Large intestine (tissue), 3 donors: ENCODE results near the gene SNX24. TPM values are rescaled to one million over a fixed set of nuclear protein-coding genes. Genes with fewer than 3 reads are reported as not detected.

Experiments used
- DNase-seq, 2 donors: peaks; one replicate each; pipeline versions ENCODE4 v3.0.0 to v3.0.0-alpha.2; 2013
- H3K27ac ChIP-seq: one replicate; pipeline ENCODE4 v1.5.1; 2013; ENCODE audit warnings: low read length
- H3K27me3 ChIP-seq: 2 replicates; pipeline ENCODE4 v1.6.1; 2013; ENCODE audit warnings: low read length; ENCODE audit not compliant: control insufficient read depth, insufficient read depth
- H3K36me3 ChIP-seq: 2 replicates; pipeline ENCODE4 v1.6.1; 2013; ENCODE audit warnings: low read length; ENCODE audit not compliant: control insufficient read depth, insufficient read depth
- H3K4me1 ChIP-seq: one replicate; pipeline ENCODE4 v1.6.1; 2013; ENCODE audit warnings: low read length; ENCODE audit not compliant: control insufficient read depth, insufficient read depth
- H3K4me3 ChIP-seq: one replicate; pipeline ENCODE4 v1.5.1; 2013; ENCODE audit warnings: low read length
- H3K9me3 ChIP-seq: one replicate; pipeline ENCODE4 v1.6.1; 2013; ENCODE audit warnings: mild to moderate bottlenecking, low read depth, low read length, moderate library complexity; ENCODE audit not compliant: control insufficient read depth
- WGBS: methylation state at CpG from one replicate; pipeline ENCODE4 v1.1.5; 2013; ENCODE audit warnings: low lambda C conversion rate; ENCODE audit not compliant: insufficient coverage; 5-methylcytosine and 5-hydroxymethylcytosine counted together
- polyA plus RNA-seq: library from polyadenylated mRNA; unstranded; fragments of 120-200 nt; gene quantifications from one replicate; pipeline ENCODE4 v1.2.1, GENCODE V29; 2013

Gene SNX24
- polyA plus RNA-seq, 1 donor = 28.4 TPM

DNA sequence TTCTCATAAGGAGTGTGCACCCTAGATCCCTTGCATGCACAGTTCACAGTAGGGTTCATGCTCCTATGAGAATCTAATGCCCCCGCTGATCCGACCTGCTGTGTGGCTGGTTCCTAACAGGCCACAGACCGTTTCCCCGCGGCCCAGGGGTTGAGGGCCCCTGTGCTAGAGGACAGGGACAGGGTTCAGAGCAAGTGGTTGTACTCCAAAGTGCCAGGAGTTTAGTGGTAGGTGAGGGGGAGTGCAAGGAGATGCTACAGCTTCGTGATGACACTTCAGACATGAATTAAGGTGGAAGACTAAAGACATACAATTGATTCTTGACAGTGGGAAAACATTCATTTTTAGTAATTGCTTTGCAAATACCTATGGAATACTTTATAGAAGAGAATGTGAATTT is 40.5 kb downstream of the SNX24 start:
- Histone ChIP-seq H3K36me3 (no peaks in the 10 kb centered on the region), H3K27me3 (no peaks in the 10 kb centered on the region), H3K9me3 (no peaks in the 10 kb centered on the region), H3K27ac (no peak overlapping the region), H3K4me1 (no peaks in the 10 kb centered on the region), H3K4me3 (no peak overlapping the region)
- no CpG with 5 or more reads among the region's 6 CpGs for WGBS
- no peak for DNase-seq

DNA sequence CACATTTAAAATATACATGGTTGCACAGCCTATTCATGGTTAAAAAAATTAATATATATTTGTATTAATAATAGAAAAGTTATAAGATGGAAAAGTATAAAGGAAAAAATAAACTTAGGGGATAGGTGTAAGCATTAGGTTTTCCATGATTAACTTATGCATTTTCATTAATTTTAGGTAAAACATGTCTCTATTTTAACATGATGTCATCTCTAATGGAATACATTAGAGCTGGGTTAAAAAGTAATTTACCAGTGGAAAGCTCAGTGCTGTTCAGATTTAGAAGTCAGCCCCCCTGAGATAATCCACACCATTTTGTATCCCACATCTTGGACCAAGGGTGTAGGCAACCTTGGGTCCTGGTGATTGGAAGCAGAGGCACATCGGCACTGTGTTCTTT is 49.7 kb downstream of the SNX24 start:
- Histone ChIP-seq H3K36me3 (no peaks in the 10 kb centered on the region), H3K27ac (no peak overlapping the region), H3K4me3 (no peak overlapping the region), H3K4me1 (no peaks in the 10 kb centered on the region), H3K9me3 (no peaks in the 10 kb centered on the region), H3K27me3 (no peaks in the 10 kb centered on the region)
- no CpG with 5 or more reads among the region's 1 CpG for WGBS
- no peak for DNase-seq

DNA sequence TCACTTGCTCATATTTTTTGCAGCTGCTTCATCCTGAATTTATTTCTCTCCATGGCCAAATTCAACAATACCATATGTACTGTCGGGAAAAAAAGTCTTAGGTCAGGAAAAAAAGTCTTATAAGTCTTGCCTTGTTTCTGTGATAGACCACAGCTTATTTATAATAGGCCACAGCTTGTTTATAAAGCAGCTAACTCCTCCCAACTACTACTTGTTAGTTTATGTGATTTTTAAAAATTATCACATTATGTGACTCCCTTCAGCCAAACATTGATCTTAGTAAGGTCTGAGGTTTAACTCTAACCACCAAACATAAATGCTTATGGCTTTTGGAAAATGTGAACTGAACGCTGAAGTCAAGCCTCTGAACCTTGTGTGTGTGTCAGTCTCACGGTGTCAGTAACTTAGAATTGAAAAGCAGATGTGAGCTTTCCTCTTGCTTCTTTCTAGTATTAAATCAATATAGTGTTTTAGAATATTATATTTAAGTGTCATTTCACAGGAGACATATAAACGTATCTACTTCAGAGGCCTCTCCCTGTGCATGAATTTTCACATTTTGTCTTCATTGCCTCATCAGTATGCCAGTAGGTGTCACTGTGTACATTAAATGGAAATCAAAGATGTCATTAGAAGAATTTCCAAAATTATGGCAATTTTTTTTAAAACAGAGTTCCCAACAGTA is 51.3 kb downstream of the SNX24 start:
- no peaks in the 10 kb centered on the region for H3K27me3 ChIP-seq
- H3K4me3 ChIP-seq = no peak overlapping the region
- H3K4me1 ChIP-seq = no peaks in the 10 kb centered on the region
- DNase-seq = no peak
- WGBS = 100% methylated on average over 1 of the region's 4 CpGs
- no peaks in the 10 kb centered on the region for H3K9me3 ChIP-seq
- no peaks in the 10 kb centered on the region for H3K36me3 ChIP-seq
- no peak overlapping the region for H3K27ac ChIP-seq

DNA sequence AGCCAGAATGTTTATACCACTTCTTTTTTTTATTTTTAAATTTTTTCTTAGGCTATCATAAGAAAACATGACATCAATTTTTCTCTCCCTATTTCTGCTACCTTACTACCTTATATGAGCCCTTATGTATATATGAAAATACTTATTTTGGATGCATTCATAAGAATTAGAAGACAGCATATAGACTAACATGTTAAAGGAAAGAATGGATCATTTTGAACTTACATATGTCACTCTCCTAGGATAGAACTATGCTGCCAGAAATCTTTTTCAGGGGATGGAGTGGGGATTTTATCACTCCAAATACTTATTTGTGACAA is 51.8 kb downstream of the SNX24 start:
- Histone ChIP-seq H3K4me3 (no peak overlapping the region), H3K4me1 (no peaks in the 10 kb centered on the region), H3K27me3 (no peaks in the 10 kb centered on the region), H3K27ac (no peak overlapping the region), H3K36me3 (no peaks in the 10 kb centered on the region), H3K9me3 (no peaks in the 10 kb centered on the region)
- no peak for DNase-seq

DNA sequence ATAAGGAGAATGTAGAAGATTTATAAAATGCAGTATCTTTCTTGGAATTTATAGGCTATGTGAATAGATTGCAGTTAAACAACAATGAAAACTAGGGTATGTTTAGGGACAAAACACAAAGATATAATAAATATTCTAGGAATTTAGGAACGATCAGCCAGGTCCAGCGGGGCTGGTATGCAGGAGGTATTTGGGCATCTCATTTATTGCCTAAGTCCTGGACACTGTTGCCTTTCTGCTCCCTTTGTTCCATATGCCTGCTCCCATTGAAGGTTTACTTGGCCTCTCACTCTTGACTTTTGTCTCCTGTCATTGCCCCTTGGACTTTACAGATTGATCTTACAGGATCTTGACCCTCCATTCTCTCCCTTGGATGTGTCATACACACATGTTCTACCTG is 55.9 kb downstream of the SNX24 start:
- Histone ChIP-seq H3K4me3 (no peak overlapping the region), H3K27me3 (no peaks in the 10 kb centered on the region), H3K36me3 (no peaks in the 10 kb centered on the region), H3K27ac (no peak overlapping the region), H3K9me3 (no peaks in the 10 kb centered on the region), H3K4me1 (no peaks in the 10 kb centered on the region)
- WGBS = no CpG with 5 or more reads among the region's 2 CpGs
- no peak for DNase-seq

DNA sequence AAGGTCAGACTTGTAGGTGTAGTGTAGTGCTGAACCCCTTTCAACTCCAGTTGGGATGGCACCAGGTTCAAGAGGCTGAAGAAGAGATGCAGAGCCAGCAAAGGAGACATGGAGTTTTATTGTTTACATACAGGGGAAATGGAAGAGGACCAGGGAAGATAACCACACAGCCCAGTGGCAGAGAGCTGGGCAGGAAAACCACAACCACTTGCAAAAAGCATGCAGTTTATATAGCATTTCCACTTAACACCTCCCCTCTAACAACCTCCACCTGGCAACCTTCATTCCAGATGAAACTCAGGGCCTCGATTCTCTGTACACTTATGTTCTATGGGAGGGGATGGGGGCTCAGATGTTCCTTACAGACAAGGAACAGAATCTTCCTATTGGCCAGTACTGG is 56.9 kb downstream of the SNX24 start:
- no peak overlapping the region for H3K27ac ChIP-seq
- no peak overlapping the region for H3K4me3 ChIP-seq
- no peaks in the 10 kb centered on the region for H3K27me3 ChIP-seq
- DNase-seq = no peak
- no peaks in the 10 kb centered on the region for H3K9me3 ChIP-seq
- no peaks in the 10 kb centered on the region for H3K4me1 ChIP-seq
- no peaks in the 10 kb centered on the region for H3K36me3 ChIP-seq
- WGBS = no CpG with 5 or more reads among the region's 1 CpG

DNA sequence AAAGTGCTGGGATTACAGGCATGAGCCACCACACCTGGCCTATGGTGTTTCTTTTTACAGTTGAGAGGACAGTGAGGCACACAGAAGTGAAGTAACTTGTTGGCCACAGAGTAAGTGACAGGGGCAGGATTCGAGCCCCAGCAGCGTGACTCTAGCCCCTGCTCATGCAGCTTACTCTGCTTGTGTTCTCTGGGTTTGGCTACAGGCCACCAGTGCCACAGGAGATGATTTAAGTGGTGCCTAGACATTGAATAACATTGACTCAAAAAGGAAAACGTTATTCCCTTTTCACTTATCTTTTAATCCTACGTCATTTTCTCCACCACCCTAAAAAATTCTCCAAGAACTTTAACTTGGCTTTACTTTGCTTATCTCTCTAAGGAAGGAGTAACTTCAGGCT is 61.4 kb downstream of the SNX24 start:
- Histone ChIP-seq H3K27ac (no peak overlapping the region), H3K36me3 (no peaks in the 10 kb centered on the region)

DNA sequence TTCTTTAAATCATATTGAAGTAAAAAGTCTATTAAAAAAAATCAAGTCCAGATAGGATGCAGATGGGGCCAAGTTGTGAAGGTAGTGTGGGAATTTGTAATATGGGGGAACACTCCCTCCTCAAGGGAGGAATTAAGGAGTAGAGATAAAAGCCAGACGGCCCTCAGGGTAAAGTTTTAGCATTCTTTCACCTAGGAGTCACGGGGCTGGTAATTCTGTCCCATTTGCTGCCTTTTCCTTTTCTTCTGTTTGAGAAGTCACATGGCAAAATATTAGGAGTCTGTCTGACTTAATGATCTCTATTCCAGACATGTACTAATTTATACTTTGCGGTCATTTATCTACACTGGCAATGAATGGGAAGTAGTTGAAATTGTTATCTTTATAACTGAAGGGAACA is 61.9 kb downstream of the SNX24 start:
- no peak overlapping the region for H3K4me3 ChIP-seq
- DNase-seq = no peak
- no CpG with 5 or more reads among the region's 3 CpGs for WGBS
- no peaks in the 10 kb centered on the region for H3K27me3 ChIP-seq
- no peaks in the 10 kb centered on the region for H3K9me3 ChIP-seq
- H3K4me1 ChIP-seq = no peaks in the 10 kb centered on the region
- no peak overlapping the region for H3K27ac ChIP-seq
- H3K36me3 ChIP-seq = no peaks in the 10 kb centered on the region

More for the DNA sequence above, 61.4 kb downstream of the SNX24 start:
- H3K4me1 ChIP-seq = no peaks in the 10 kb centered on the region
- no peak overlapping the region for H3K4me3 ChIP-seq
- DNase-seq = no peak
- H3K27me3 ChIP-seq = no peaks in the 10 kb centered on the region
- H3K9me3 ChIP-seq = no peaks in the 10 kb centered on the region
- 75% methylated on average over 2 of the region's 4 CpGs for whole genome bisulfite sequencing

DNA sequence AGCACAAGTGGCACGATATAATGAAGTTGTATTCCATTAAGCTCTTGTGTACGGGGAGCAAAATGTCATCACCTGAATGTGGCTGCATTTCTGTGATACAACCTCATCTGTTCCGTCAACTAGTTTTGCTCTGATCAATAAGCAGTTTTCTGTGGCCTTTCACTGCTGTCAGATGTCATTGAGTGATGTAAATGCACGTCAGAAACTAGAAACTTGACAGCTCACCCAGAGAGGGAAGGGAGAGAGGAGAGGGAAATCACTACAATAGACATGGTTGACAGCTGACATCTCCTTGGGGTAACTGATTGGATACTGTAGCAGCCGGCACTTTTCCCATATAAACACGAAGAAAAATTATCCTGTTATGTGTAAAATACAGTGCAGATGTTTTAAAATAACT is 62.7 kb downstream of the SNX24 start:
- WGBS = no CpG with 5 or more reads among the region's 6 CpGs
- Histone ChIP-seq H3K4me1 (no peaks in the 10 kb centered on the region), H3K27me3 (no peaks in the 10 kb centered on the region), H3K27ac (no peak overlapping the region), H3K36me3 (no peaks in the 10 kb centered on the region), H3K4me3 (no peak overlapping the region), H3K9me3 (no peaks in the 10 kb centered on the region)
- no peak for DNase-seq

DNA sequence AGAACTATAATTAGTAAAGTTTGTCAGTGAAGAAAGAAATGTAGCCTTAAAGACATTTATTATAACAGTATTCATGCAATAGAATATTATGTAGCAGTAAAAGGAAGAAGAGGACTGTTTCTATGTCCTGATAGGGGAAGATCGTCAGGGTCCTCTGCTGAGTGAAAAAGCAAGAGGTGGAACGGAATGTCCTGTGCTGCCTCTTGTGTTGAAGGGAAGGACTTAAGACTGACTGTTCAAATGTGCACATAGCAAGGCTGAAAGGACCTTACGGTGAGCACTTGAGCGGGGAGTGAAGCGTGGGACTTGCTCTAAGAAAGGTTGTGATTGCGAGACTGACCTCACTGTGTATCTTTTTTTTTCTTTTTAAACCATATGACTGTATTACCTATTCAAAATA is 63.2 kb downstream of the SNX24 start:
- no peaks in the 10 kb centered on the region for H3K4me1 ChIP-seq
- H3K4me3 ChIP-seq = no peak overlapping the region
- peaks cover 4% of the 10 kb centered on the region for H3K9me3 ChIP-seq
- no peaks in the 10 kb centered on the region for H3K27me3 ChIP-seq
- no peak for DNase-seq
- H3K27ac ChIP-seq = no peak overlapping the region
- H3K36me3 ChIP-seq = no peaks in the 10 kb centered on the region
- 100% methylated on average over 2 of the region's 6 CpGs for WGBS

DNA sequence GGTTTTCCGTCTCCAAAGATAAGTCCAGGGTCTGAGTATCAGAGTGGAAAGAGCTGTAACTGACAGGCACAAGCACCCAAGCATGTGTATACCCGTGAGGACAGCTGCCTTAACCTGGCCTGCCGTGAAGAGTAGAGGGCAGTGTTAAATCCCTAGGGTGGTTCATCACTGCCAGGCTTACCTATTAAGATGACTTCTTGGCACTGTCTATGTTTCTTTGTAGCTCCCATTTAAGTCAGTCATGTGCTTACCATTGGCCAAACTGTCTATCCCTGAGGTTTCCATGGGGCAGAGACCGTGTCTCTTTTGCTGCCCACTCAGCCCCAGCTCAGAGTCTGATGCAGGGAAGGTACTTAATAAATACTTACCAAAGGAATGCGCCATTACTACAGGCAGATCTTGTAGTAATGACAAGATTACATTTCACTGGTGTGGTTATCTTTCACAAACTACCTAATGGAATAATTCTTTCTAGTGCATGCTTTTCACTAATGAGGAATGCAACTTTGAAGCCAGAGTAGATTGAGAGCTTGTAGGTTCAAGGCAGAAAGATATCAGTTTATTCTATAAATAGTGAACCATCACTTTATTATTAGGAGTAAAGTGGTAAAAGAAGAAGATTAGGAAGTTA is 64.2 kb downstream of the SNX24 start:
- Histone ChIP-seq H3K27ac (no peak overlapping the region), H3K27me3 (no peaks in the 10 kb centered on the region), H3K4me1 (no peaks in the 10 kb centered on the region), H3K9me3 (peaks cover 8% of the 10 kb centered on the region), H3K4me3 (no peak overlapping the region), H3K36me3 (no peaks in the 10 kb centered on the region)
- 100% methylated on average over 1 of the region's 5 CpGs for WGBS
- no peak for DNase-seq
